ENCODE results near the gene TMEM121. TPM values are rescaled to one million over a fixed set of nuclear protein-coding genes. Genes with fewer than 3 reads are reported as not detected.
"Not testable (repeated sequence)": the region's sequence is repeated elsewhere in the genome, so short reads cannot be mapped to it uniquely, and the experiment has no call there.

TMEM121 gene
- total RNA-seq, 1 experiment from 2014 or later, result 1.0 TPM

DNA sequence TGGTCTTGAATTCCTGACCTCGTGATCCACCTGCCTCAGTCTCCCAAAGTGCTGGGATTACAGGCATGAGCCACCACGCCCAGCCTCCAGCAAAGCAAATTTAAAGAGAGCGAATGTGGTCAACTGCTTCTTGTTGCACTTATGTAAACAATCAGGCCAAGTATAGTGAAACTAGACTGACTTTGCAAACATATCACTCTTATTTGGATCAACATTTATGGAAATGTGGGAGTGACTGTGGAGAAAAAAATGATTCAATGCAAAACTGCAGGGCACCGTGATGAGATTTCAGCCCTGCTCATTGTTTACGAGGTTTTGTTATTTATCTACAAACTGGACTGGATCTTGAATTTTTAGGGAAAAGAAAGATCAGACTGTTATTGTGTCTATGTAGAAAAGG is 28.1 kb downstream of the TMEM121 start:
- Histone ChIP-seq H3K36me3 (ENCODE audit: low read depth) (no peaks in the 10 kb centered on the region), H3K27me3 (ENCODE audit: insufficient read depth, low read depth) (peaks cover 59% of the 10 kb centered on the region), H3F3A (ENCODE audit: insufficient read depth, low read depth) (no peaks in the 10 kb centered on the region), H2AFZ (no peak overlapping the region), H3K4me1 (replicated peaks; ENCODE audit: insufficient read depth) (no peaks in the 10 kb centered on the region), H3K4me3 (no peak overlapping the region), H4K20me1 (ENCODE audit: insufficient read depth) (no peaks in the 10 kb centered on the region), H3K79me2 (ENCODE audit: low read depth) (no peaks in the 10 kb centered on the region), H3K4me2 (no peak overlapping the region), H3K9me2 (ENCODE audit: insufficient read depth) (no peaks in the 10 kb centered on the region), H3K9me3 (ENCODE audit: insufficient read depth, low read depth) (no peaks in the 10 kb centered on the region), H3K27ac (no peak overlapping the region)
- no TSS peak for BruUV-seq (replicated peaks)
- no peak for DNase-seq
- intact Hi-C loops (cut with micrococcal nuclease; ENCODE audit: unreplicated experiment), result no loop called here
- POLR2A ChIA-PET (ENCODE audit: unreplicated experiment), result no interaction called here
- TF ChIP-seq CTCF (conservative IDR thresholded peaks at IDR 0.05) (no peak), EZH2 (IDR thresholded peaks at IDR 0.05; ENCODE audit: low read depth) (no peak)
- CTCF ChIA-PET, result no interaction called here

DNA sequence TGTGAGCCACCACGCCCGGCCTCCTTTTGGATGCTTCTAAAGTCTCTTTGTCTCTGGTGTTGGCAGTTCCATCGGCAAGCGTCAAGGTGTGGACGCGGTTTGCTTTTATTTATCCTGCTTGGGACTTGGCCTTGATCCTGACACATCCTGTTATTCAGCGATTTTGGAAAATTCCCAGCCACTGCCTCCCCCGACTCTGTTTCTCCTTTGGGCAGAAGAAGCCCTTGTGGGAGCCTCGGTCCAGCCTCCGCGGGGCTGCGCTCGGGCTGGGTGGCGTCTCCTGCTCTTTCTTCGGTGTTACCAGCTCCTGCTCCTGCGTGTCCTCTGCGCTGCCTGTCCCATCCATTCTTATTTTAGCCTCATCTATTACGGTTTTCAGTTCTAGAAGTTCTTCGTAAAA is 31.3 kb downstream of the TMEM121 start:
- DNase-seq; H3K4me2 ChIP-seq; POLR2A ChIA-PET (ENCODE audit: unreplicated experiment); H3F3A ChIP-seq (ENCODE audit: insufficient read depth, low read depth); H3K9me2 ChIP-seq (ENCODE audit: insufficient read depth); H3K4me3 ChIP-seq; BruUV-seq (replicated peaks); intact Hi-C loops (cut with micrococcal nuclease; ENCODE audit: unreplicated experiment); H3K27ac ChIP-seq; H3K4me1 ChIP-seq (replicated peaks; ENCODE audit: insufficient read depth); H3K9me3 ChIP-seq (ENCODE audit: insufficient read depth, low read depth); H3K36me3 ChIP-seq (ENCODE audit: low read depth); CTCF ChIA-PET; H2AFZ ChIP-seq; H3K79me2 ChIP-seq (ENCODE audit: low read depth); H4K20me1 ChIP-seq (ENCODE audit: insufficient read depth): not testable (repeated sequence)
- H3K27me3 ChIP-seq (ENCODE audit: insufficient read depth, low read depth), result peaks cover 27% of the 10 kb centered on the region

DNA sequence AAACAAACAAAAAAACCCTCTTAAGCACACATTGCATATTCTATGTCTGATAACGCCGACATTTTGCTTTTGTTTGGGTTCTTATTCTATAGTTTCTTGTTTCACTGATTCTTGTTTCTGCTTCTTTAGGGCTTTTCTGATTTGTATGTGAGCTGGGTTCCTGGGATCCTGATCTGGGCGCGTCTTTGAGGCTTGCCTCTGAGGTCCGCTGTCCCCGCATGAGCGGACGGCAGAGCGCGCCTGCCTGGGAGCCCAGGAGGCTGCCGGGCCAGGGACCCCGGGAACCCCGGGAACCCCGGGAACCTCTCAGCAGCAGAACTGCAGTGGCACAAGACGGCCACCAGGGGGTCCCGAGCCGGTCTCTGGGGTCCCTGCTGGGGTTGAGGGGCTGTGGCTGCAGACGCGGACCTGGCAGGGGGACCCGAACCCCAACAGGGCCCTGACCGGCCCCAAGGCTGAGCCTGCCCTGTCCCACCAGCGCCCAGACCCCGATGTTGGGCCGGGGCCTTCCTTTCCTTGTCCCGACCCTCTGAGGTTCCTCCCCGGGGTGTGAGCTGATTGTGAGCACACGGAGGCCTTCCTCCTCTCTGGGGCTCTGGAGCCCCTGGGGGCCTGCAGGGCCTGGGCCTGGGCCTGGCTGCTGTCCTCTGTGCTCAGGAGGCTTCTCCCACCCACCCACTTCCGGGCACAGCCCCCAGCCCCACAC is 32.2 kb downstream of the TMEM121 start:
- intact Hi-C loops (cut with micrococcal nuclease; ENCODE audit: unreplicated experiment); H4K20me1 ChIP-seq (ENCODE audit: insufficient read depth); H3K79me2 ChIP-seq (ENCODE audit: low read depth); H3K9me2 ChIP-seq (ENCODE audit: insufficient read depth); H3F3A ChIP-seq (ENCODE audit: insufficient read depth, low read depth); BruUV-seq (replicated peaks); H2AFZ ChIP-seq; DNase-seq; CTCF ChIA-PET; H3K36me3 ChIP-seq (ENCODE audit: low read depth); H3K9me3 ChIP-seq (ENCODE audit: insufficient read depth, low read depth); H3K4me1 ChIP-seq (replicated peaks; ENCODE audit: insufficient read depth); H3K4me2 ChIP-seq; H3K4me3 ChIP-seq; H3K27ac ChIP-seq; POLR2A ChIA-PET (ENCODE audit: unreplicated experiment): not testable (repeated sequence)
- peak; percentile 53 for TF ChIP-seq CTCF (conservative IDR thresholded peaks at IDR 0.05)
- peaks cover 22% of the 10 kb centered on the region for H3K27me3 ChIP-seq (ENCODE audit: insufficient read depth, low read depth)

GRCh38 chr14:105559384-105560047 is 33.1 kb downstream of the TMEM121 start:
- H3K9me3 ChIP-seq (ENCODE audit: insufficient read depth, low read depth); H3K27ac ChIP-seq; BruUV-seq (replicated peaks); H4K20me1 ChIP-seq (ENCODE audit: insufficient read depth); H3K36me3 ChIP-seq (ENCODE audit: low read depth); POLR2A ChIA-PET (ENCODE audit: unreplicated experiment); H3K9me2 ChIP-seq (ENCODE audit: insufficient read depth); DNase-seq; CTCF ChIA-PET; H3K4me1 ChIP-seq (replicated peaks; ENCODE audit: insufficient read depth); H3K4me2 ChIP-seq; intact Hi-C loops (cut with micrococcal nuclease; ENCODE audit: unreplicated experiment); H2AFZ ChIP-seq; H3F3A ChIP-seq (ENCODE audit: insufficient read depth, low read depth); H3K4me3 ChIP-seq; H3K79me2 ChIP-seq (ENCODE audit: low read depth): not testable (repeated sequence)
- H3K27me3 ChIP-seq (ENCODE audit: insufficient read depth, low read depth), result peaks cover 13% of the 10 kb centered on the region

GRCh38 chr14:105560048-105560669 is 33.8 kb downstream of the TMEM121 start:
- H3K4me3 ChIP-seq; H3K36me3 ChIP-seq (ENCODE audit: low read depth); H4K20me1 ChIP-seq (ENCODE audit: insufficient read depth); H3K9me2 ChIP-seq (ENCODE audit: insufficient read depth); H3K27me3 ChIP-seq (ENCODE audit: insufficient read depth, low read depth); H3K27ac ChIP-seq; H3K4me1 ChIP-seq (replicated peaks; ENCODE audit: insufficient read depth); CTCF ChIA-PET; H3K79me2 ChIP-seq (ENCODE audit: low read depth); H3K9me3 ChIP-seq (ENCODE audit: insufficient read depth, low read depth); POLR2A ChIA-PET (ENCODE audit: unreplicated experiment); intact Hi-C loops (cut with micrococcal nuclease; ENCODE audit: unreplicated experiment); BruUV-seq (replicated peaks); H2AFZ ChIP-seq; H3K4me2 ChIP-seq; H3F3A ChIP-seq (ENCODE audit: insufficient read depth, low read depth); DNase-seq: not testable (repeated sequence)

DNA sequence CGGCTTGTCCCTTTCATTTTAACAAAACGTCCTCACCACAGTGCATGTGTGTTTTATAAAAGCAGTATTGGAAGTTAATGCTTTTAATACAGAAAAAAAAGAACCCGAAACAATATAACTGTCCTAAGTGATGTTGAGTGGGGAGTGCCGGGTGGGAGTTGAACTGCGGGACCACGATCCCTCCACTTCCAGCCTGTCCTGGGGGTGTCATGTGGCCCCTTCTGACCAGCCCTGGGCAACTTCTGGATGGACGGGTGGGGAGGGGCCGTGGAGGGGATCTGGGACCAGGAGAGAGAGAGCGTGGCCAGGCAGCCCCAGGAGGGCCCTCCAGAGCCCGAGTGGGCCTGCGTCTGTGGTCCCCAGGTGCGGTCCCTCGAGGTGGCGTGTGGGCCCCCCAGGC is 35.0 kb downstream of the TMEM121 start:
- intact Hi-C loops (cut with micrococcal nuclease; ENCODE audit: unreplicated experiment); H3K27ac ChIP-seq; H4K20me1 ChIP-seq (ENCODE audit: insufficient read depth); H3K9me3 ChIP-seq (ENCODE audit: insufficient read depth, low read depth); H3K27me3 ChIP-seq (ENCODE audit: insufficient read depth, low read depth); H2AFZ ChIP-seq; DNase-seq; POLR2A ChIA-PET (ENCODE audit: unreplicated experiment); H3K79me2 ChIP-seq (ENCODE audit: low read depth); H3K36me3 ChIP-seq (ENCODE audit: low read depth); CTCF ChIA-PET; H3K4me3 ChIP-seq; H3K4me2 ChIP-seq; BruUV-seq (replicated peaks); H3K9me2 ChIP-seq (ENCODE audit: insufficient read depth); H3F3A ChIP-seq (ENCODE audit: insufficient read depth, low read depth); H3K4me1 ChIP-seq (replicated peaks; ENCODE audit: insufficient read depth): not testable (repeated sequence)
